Measurements from ENCODE around the gene GTF3C5.

- TF ChIP-seq CTCF (conservative IDR thresholded peaks at IDR 0.05; ENCODE audit: low read depth, low read length) (no peak), RFX5 (IDR thresholded peaks at IDR 0.05; ENCODE audit: low read depth, low read length) (no peak), CEBPB (IDR thresholded peaks at IDR 0.05; ENCODE audit: low read depth, low read length) (no peak), POLR2A (IDR thresholded peaks at IDR 0.05; ENCODE audit: low read depth, low read length) (no peak), RAD21 (IDR thresholded peaks at IDR 0.05; ENCODE audit: low read length) (no peak), MXI1 (IDR thresholded peaks at IDR 0.05; ENCODE audit: borderline replicate concordance, low read depth, low read length) (no peak), MAFK (IDR thresholded peaks at IDR 0.05; ENCODE audit: low read depth, low read length) (no peak), RCOR1 (IDR thresholded peaks at IDR 0.05; ENCODE audit: insufficient replicate concordance, low read length) (no peak), ELK1 (IDR thresholded peaks at IDR 0.05; ENCODE audit: borderline replicate concordance, low read depth, low read length) (no peak), CHD1 (IDR thresholded peaks at IDR 0.05; ENCODE audit: low read depth, low read length) (no peak), SMC3 (IDR thresholded peaks at IDR 0.05; ENCODE audit: low read depth, low read length) (no peak), NFE2L2 (IDR thresholded peaks at IDR 0.05; ENCODE audit: low read depth, low read length) (no peak), FOS (IDR thresholded peaks at IDR 0.05; ENCODE audit: low read depth, low read length) (no peak)
- TF ChIP-seq, protein P1, sequence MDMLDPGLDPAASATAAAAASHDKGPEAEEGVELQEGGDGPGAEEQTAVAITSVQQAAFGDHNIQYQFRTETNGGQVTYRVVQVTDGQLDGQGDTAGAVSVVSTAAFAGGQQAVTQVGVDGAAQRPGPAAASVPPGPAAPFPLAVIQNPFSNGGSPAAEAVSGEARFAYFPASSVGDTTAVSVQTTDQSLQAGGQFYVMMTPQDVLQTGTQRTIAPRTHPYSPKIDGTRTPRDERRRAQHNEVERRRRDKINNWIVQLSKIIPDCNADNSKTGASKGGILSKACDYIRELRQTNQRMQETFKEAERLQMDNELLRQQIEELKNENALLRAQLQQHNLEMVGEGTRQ (IDR thresholded peaks at IDR 0.05; ENCODE audit: low read depth, low read length): no peak; the same call in 1 of the 2 replicates
Measured at GRCh38 chr9:133054966-133055365, 24.2 kb downstream of the GTF3C5 start.
